ENCODE measurements around the gene KRT6A.

Gene KRT6A

GRCh38 chr12:52438305-52439301 is 54.5 kb downstream of the KRT6A start:
- ATAC-seq (ENCODE audit: insufficient read depth, low read depth) = no peak
- Histone ChIP-seq H3K36me3 (ENCODE audit: insufficient read depth, low read length) (no peaks in the 10 kb centered on the region), H3K27ac (ENCODE audit: low read length) (no peak overlapping the region), H3K4me3 (ENCODE audit: low read depth in 1 of 2, low read length in 2 of 2) (no peak overlapping the region), H4K20me1 (ENCODE audit: insufficient read depth, low read length) (no peaks in the 10 kb centered on the region), H3K4me1 (ENCODE audit: insufficient read depth, low read length) (no peaks in the 10 kb centered on the region), H3K9ac (ENCODE audit: low read depth, low read length) (no peak overlapping the region), H2AFZ (ENCODE audit: low read depth, low read length) (no peak overlapping the region), H3K79me2 (ENCODE audit: insufficient read depth, low read length) (no peaks in the 10 kb centered on the region), H3K27me3 (ENCODE audit: insufficient read depth, low read length, poor library complexity) (peaks cover 12% of the 10 kb centered on the region), H3K4me2 (ENCODE audit: insufficient read depth, low read length) (no peak overlapping the region), H3K9me3 (ENCODE audit: insufficient read depth, low read length, severe bottlenecking) (no peaks in the 10 kb centered on the region)
- no peak for TF ChIP-seq CTCF (IDR thresholded peaks at IDR 0.05; ENCODE audit: borderline replicate concordance, extremely low read depth, low read length, poor library complexity, severe bottlenecking)
- no peak for TF ChIP-seq EZH2 (IDR thresholded peaks at IDR 0.05; ENCODE audit: borderline replicate concordance, low read depth, low read length, severe bottlenecking)
- no peak for DNase-seq

GRCh38 chr12:52437508-52437907 is 55.5 kb downstream of the KRT6A start:
- TF ChIP-seq CTCF (IDR thresholded peaks at IDR 0.05; ENCODE audit: borderline replicate concordance, extremely low read depth, low read length, poor library complexity, severe bottlenecking) = no peak
- no peak for TF ChIP-seq EZH2 (IDR thresholded peaks at IDR 0.05; ENCODE audit: borderline replicate concordance, low read depth, low read length, severe bottlenecking)
- Histone ChIP-seq H3K27ac (ENCODE audit: low read length) (no peak overlapping the region), H3K4me1 (ENCODE audit: insufficient read depth, low read length) (no peaks in the 10 kb centered on the region), H3K36me3 (ENCODE audit: insufficient read depth, low read length) (no peaks in the 10 kb centered on the region), H3K27me3 (ENCODE audit: insufficient read depth, low read length, poor library complexity) (peaks cover 8% of the 10 kb centered on the region), H3K9me3 (ENCODE audit: insufficient read depth, low read length, severe bottlenecking) (no peaks in the 10 kb centered on the region), H3K9ac (ENCODE audit: low read depth, low read length) (no peak overlapping the region), H3K4me2 (ENCODE audit: insufficient read depth, low read length) (no peak overlapping the region), H3K79me2 (ENCODE audit: insufficient read depth, low read length) (no peaks in the 10 kb centered on the region), H3K4me3 (ENCODE audit: low read depth in 1 of 2, low read length in 2 of 2) (no peak overlapping the region), H2AFZ (ENCODE audit: low read depth, low read length) (no peak overlapping the region), H4K20me1 (ENCODE audit: insufficient read depth, low read length) (no peaks in the 10 kb centered on the region)
- DNase-seq (no peak), ATAC-seq (ENCODE audit: insufficient read depth, low read depth) (no peak)

All from DND-41 (cell line).